ENCODE measurements around the gene DSCAML1.

Gene DSCAML1

GRCh38 chr11:117525866-117526542 lies 271.0 kb downstream of the DSCAML1 start:
- H3K4me3 ChIP-seq (ENCODE audit: low read depth, low read length) = no peak overlapping the region
- TF ChIP-seq CTCF (conservative IDR thresholded peaks at IDR 0.05; ENCODE audit: low read depth, low read length) = no peak
- no peak for DNase-seq (ENCODE audit: low read depth)

- no peak for TF ChIP-seq CTCF (conservative IDR thresholded peaks at IDR 0.05; ENCODE audit: low read depth, low read length)
- no peak overlapping the region for H3K4me3 ChIP-seq (ENCODE audit: low read depth, low read length)
- no peak for DNase-seq (ENCODE audit: low read depth)
These were observed 272.4 kb downstream of the DSCAML1 start for GRCh38 chr11:117524468-117525183.

GRCh38 chr11:117523680-117524079 lies 273.3 kb downstream of the DSCAML1 start:
- TF ChIP-seq CTCF (conservative IDR thresholded peaks at IDR 0.05; ENCODE audit: low read depth, low read length) = no peak

GRCh38 chr11:117521974-117522373 lies 275.0 kb downstream of the DSCAML1 start:
- DNase-seq (ENCODE audit: low read depth) = no peak
- no peak overlapping the region for H3K4me3 ChIP-seq (ENCODE audit: low read depth, low read length)
- TF ChIP-seq CTCF (conservative IDR thresholded peaks at IDR 0.05; ENCODE audit: low read depth, low read length) = no peak

More at GRCh38 chr11:117523680-117524079, 273.3 kb downstream of the DSCAML1 start:
- DNase-seq (ENCODE audit: low read depth) = peak; percentile 6
- no peak overlapping the region for H3K4me3 ChIP-seq (ENCODE audit: low read depth, low read length)

GRCh38 chr11:117520966-117521365 lies 276.1 kb downstream of the DSCAML1 start:
- TF ChIP-seq CTCF (conservative IDR thresholded peaks at IDR 0.05; ENCODE audit: low read depth, low read length) = no peak
- DNase-seq (ENCODE audit: low read depth) = no peak
- no peak overlapping the region for H3K4me3 ChIP-seq (ENCODE audit: low read depth, low read length)

GRCh38 chr11:117520201-117520600 lies 276.8 kb downstream of the DSCAML1 start:
- DNase-seq (ENCODE audit: low read depth) = peak; percentile 47
- no peak overlapping the region for H3K4me3 ChIP-seq (ENCODE audit: low read depth, low read length)
- TF ChIP-seq CTCF (conservative IDR thresholded peaks at IDR 0.05; ENCODE audit: low read depth, low read length) = peak; percentile 19

Data from choroid plexus epithelial cell (primary cell).